NCI-H2196 (cell line): Measurements from ENCODE around the gene ZNF28.
"Not testable (repeated sequence)": the region's sequence is repeated elsewhere in the genome, so short reads cannot be mapped to it uniquely, and the experiment has no call there.

ENCODE experiments used
- DNase-seq: peaks from one replicate; lab custom pipeline; 2025; ENCODE audit not compliant: unreplicated experiment; lab: John Stamatoyannopoulos, UW

ZNF28 gene

GRCh38 chr19:52821204-52821960 is at the start of gene ZNF28:
TSS of gene ZNF28 (minus strand) at chr19:52821633. CDS start at chr19:52817958, 3,675 bp downstream.
- DNase-seq: peak; percentile 30

- not testable (repeated sequence) for DNase-seq
Measured at GRCh38 chr19:52868031-52868430, 46.6 kb upstream of the ZNF28 start.

DNA sequence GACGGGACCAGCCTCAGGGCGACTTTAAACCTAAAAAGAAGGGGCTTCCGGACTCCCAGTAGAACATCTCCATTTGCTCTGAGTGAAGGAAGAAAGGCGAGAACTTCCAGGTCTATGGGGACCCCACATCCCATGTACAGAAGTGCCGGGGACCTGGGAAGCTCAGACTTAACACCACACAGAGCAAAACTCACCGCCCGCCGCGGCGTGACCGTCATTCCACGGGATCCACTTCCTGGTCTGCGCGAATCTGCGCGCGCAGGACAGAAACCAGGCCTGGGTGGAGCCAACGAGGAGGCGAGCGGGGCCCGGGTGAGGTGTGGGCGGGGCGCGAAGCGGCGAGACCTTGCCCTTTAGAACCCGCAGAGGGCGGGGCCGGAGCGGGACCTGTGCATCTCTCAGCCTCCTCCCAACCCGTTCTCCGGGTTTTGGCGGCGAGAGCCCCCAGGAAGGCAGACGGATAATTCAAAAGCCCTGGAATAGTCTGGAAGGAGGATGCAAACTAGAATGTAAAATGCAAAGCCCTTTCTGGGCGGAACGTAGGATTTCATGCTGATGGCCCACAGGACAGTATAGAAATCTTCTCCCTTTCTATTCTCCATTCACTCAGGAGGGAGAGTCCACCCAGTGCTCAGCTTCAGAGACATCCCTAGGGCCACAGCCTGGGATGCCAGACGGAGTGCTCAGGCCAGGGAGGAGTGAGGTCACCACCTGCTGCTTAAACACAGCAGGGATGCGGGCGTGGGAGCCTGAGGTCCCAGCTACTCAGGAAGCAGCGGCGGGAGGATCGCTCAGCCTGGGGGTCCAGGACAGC is 36.2 kb upstream of the ZNF28 start, which contains the start of gene ZNF468:
Gene ZNF468, minus strand, starts transcription at position 242 of the 814 bp plus-strand sequence. CDS start 3,347 bp downstream, outside the sequence.
- peak; percentile 58 for DNase-seq

GRCh38 chr19:52856540-52857377 is 35.3 kb upstream of the ZNF28 start:
- DNase-seq: not testable (repeated sequence)

DNA sequence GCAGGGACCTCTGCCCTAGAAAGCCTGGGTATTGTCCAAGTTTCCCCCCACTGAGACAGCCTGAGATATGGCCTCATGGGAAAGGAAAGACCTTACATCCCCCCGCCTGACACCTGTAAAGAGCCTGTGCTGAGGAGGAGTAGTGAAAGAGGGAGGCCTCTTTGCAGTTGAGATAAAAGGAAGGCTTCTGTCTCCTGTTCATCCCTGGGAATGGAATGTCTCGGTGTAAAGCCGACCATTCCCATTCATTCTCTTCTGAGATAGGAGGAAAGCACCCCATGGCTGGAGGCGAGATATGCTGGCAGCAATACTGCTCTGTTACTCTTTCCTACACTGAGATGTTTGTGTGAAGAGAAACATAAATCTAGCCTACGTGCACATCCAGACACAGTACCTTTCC is 25.9 kb upstream of the ZNF28 start:
- not testable (repeated sequence) for DNase-seq

GRCh38 chr19:52840825-52841465 is 19.5 kb upstream of the ZNF28 start:
- not testable (repeated sequence) for DNase-seq

DNA sequence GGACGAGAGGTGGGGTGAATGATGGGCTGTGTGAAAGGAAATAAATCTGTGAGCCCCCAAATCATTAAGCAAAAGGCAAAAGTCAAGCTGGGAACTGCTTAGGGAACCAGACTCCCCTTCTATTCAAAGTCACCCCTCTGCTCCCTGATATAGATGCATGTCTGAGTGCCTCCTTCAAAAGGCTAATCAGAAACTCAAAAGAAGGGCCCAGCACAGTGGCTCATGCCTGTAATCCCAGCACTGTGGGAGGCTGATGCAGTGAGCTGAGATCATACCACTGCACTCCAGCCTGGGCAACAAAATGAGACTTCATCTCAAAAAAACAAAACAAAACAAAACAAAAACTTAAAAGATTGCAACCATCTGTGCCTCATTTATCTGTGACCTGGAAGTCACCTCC is 12.9 kb upstream of the ZNF28 start:
- not testable (repeated sequence) for DNase-seq

- DNase-seq: not testable (repeated sequence)
Measured at GRCh38 chr19:52833541-52833940, 12.1 kb upstream of the ZNF28 start.

DNA sequence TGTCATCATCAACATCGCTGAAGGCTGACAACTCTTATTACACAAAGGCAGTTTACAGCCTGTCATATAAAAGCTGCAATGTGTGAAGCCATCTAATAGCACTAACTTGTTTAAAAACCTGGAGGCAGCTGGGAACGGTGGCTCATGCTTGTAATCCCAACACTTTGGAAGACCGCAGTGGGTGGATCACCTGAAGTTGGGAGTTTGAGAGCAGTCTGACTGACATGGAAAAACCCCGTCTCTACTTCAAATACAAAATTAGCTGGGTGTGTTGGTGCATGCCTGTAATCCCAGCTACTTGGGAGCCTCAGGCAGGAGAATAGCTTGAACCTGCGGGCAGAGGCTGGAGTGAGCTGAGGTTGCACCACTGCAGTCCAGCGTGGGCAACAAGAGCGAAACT is 8.4 kb upstream of the ZNF28 start:
- DNase-seq: not testable (repeated sequence)

DNA sequence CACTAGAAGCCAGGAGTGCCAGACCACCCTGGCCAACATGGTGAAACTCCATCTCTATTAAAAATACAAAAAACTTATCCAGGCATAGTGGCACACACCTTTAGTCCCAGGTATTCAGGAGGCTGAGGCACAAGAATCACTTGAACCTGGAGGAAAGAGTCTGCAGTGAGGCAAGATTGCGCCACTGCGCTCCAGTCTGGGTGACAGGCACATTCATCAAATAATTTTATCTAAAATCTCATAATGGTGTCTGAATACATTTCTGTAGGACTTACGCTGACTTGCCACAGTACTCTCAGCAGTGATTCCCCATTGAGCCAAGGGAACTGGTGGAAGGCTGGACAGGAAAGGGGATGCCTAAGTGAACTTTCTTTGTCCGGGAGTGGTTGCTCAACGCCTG is 4.3 kb upstream of the ZNF28 start:
- DNase-seq: no peak

DNA sequence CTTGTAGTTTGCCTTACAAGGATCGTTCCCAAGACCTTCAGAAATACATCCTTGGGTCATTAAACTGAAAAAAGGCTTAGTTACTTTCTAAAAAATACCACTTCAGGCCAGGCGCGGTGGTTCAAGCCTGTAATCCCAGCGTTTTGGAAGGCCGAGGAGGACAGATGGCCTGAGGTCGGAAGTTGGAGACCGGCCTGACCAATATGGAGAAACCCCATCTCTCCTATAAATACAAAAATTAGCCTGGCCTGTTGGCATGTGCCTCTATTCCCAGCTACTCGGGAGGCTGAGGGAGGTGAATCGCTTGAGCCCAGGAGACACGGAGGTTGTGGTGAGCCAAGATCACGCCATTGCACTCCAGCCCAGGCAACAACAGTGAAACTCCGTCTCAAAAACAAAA is 2.2 kb upstream of the ZNF28 start:
- no peak for DNase-seq

- not testable (repeated sequence) for DNase-seq
Measured at GRCh38 chr19:52820472-52821203, 795 bp downstream of the ZNF28 start.

GRCh38 chr19:52809801-52810200 is 11.6 kb downstream of the ZNF28 start:
- DNase-seq: no peak

- DNase-seq: not testable (repeated sequence)
Measured at GRCh38 chr19:52799950-52800640, 21.3 kb downstream of the ZNF28 start.

- DNase-seq: no peak
Measured at GRCh38 chr19:52789440-52789839, 32.0 kb downstream of the ZNF28 start.

- peak; percentile 77 for DNase-seq
Measured at GRCh38 chr19:52786464-52787354, 34.7 kb downstream of the ZNF28 start, which contains the start of gene ZNF600. TSS of gene ZNF600 (minus strand) at chr19:52786791. CDS start at chr19:52778888, 7,903 bp downstream.

DNA sequence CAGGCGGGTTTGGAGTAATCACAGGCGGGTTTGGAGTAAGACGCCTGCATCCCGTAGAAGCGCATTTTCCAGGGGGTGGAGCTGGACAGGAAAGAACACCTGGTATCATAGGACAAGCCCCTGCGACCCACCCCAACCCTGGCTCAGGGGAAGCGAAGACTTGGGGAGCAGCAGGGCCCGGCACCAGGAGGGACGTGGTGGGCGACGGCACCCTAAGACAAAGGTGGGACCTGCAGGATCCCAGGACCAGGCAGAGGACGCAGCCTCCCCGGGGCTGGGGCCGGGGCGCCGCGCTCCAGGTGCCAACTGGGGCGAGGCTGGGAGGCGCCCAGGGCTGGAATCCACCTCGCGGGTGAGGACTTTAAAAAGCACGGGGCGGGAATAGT is 35.4 kb downstream of the ZNF28 start:
- DNase-seq: no peak

GRCh38 chr19:52785506-52785905 is 35.9 kb downstream of the ZNF28 start:
- no peak for DNase-seq
